Measurements from ENCODE around the gene PRKCQ.

DNA sequence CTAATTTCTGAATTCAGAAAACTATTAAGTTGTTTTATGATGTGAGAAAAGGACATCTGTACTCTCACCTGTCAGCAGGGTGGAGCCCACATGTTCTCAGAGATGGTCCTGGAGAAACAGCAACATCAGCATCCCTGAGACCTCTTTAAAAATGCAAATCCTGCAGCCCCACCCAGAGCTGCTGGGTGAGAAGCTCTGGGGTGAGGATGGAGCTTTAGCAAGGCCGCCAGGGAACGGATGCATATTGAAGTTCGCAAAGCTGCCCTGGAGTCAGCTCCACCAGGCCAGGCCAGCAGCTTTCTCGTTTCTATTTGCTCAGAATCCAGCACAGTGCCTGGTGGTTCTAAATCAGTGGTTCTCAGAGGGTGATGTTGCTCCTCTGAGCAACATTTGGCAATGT, 49.1 kb downstream of the PRKCQ start:
- TF ChIP-seq GATA2 (IDR thresholded peaks at IDR 0.05; ENCODE audit: low read depth, low read length) (no peak), GATA3 (IDR thresholded peaks at IDR 0.05; ENCODE audit: low read depth, low read length) (no peak)

All from SH-SY5Y (cell line).